ENCODE results near the gene EFTUD2. TPM values are rescaled to one million over a fixed set of nuclear protein-coding genes. Genes with fewer than 3 reads are reported as not detected.

EFTUD2 gene
- total RNA-seq, 4 donors from 2014 or later, result 62.5 to 131 (median 75.0) TPM

GRCh38 chr17:44871556-44871955, 27.7 kb downstream of the EFTUD2 start:
- ATAC-seq (ENCODE audit: low FRiP score), result no peak

GRCh38 chr17:44867841-44868240, 31.4 kb downstream of the EFTUD2 start:
- TF ChIP-seq CTCF (IDR thresholded peaks at IDR 0.05), result no peak
- DNase-seq (ENCODE audit: low spot score) (no peak), ATAC-seq (ENCODE audit: low FRiP score) (no peak)

More at GRCh38 chr17:44871556-44871955, 27.7 kb downstream of the EFTUD2 start:
- no peak for TF ChIP-seq CTCF (IDR thresholded peaks at IDR 0.05)
- no peak for DNase-seq (ENCODE audit: low spot score)

- no peak for DNase-seq (ENCODE audit: low spot score)
- ATAC-seq (ENCODE audit: low FRiP score), result no peak
- no peak for TF ChIP-seq CTCF (IDR thresholded peaks at IDR 0.05)
These were observed 33.3 kb downstream of the EFTUD2 start for GRCh38 chr17:44865931-44866330.

- TF ChIP-seq CTCF (IDR thresholded peaks at IDR 0.05), result peak in 1 of 3 donors; percentile 51
- ATAC-seq (ENCODE audit: low FRiP score) (peak; percentile 46), DNase-seq (ENCODE audit: low spot score) (peak; percentile 42)
These were observed 34.0 kb downstream of the EFTUD2 start for GRCh38 chr17:44865231-44865660.

GRCh38 chr17:44864831-44865230, 34.4 kb downstream of the EFTUD2 start:
- DNase-seq (ENCODE audit: low spot score) (no peak), ATAC-seq (ENCODE audit: low FRiP score) (no peak)
- no peak for TF ChIP-seq CTCF (IDR thresholded peaks at IDR 0.05)

- no peak for DNase-seq (ENCODE audit: low spot score)
- no peak for ATAC-seq (ENCODE audit: low FRiP score)
- no peak for TF ChIP-seq CTCF (IDR thresholded peaks at IDR 0.05)
These were observed 36.0 kb downstream of the EFTUD2 start for GRCh38 chr17:44863061-44863918.
